Sigmoid colon (tissue), 7 donors: ENCODE results near the gene SZT2. TPM values are rescaled to one million over a fixed set of nuclear protein-coding genes. Genes with fewer than 3 reads are reported as not detected.
"Not testable (repeated sequence)": the region's sequence is repeated elsewhere in the genome, so short reads cannot be mapped to it uniquely, and the experiment has no call there.

Source experiments
- DNase-seq: peaks from one replicate; pipeline ENCODE4 v3.0.0-alpha.2; 2019
- H3K27ac ChIP-seq, 4 donors: fragments of 200-600 bp; sonication (generic); one replicate each; pipeline ENCODE4 v1.5.1; 2016 to 2019; ENCODE audit warnings: mild to moderate bottlenecking in 1 of 4
- H3K27me3 ChIP-seq, 3 donors: fragments of 200-600 bp; sonication (generic); one replicate each; pipeline ENCODE4 v1.5.1; 2019; ENCODE audit warnings: mild to moderate bottlenecking in 1 of 3
- H3K36me3 ChIP-seq, 4 donors: fragments of 200-600 bp; sonication (generic); one replicate each; pipeline ENCODE4 v1.5.1; 2016 to 2019
- H3K4me1 ChIP-seq, 4 donors: fragments of 200-600 bp; sonication (generic); one replicate each; pipeline ENCODE4 v1.5.1; 2017 to 2019
- H3K4me3 ChIP-seq, 4 donors: fragments of 200-600 bp; sonication (generic); one replicate each; pipeline ENCODE4 v1.5.1; 2017 to 2019; ENCODE audit warnings: mild to moderate bottlenecking in 2 of 4, moderate library complexity in 1 of 4
- H3K9me3 ChIP-seq, 4 donors: fragments of 200-600 bp in 3 of 4; sonication (generic) in 3 of 4; one replicate each; pipeline versions ENCODE4 v1.5.1 to v1.6.1; 2013 to 2019
- EP300 ChIP-seq, 4 donors: sonication (generic); formaldehyde crosslinking; IDR thresholded peaks; one replicate each; pipeline ENCODE4 v1.6.1; 2017; ENCODE audit warnings: antibody characterized with exemption in 4 of 4
- POLR2A ChIP-seq, 2 donors: fragments of 450-650 bp; IDR thresholded peaks; one replicate each; pipeline ENCODE4 v1.6.1; 2016; ENCODE audit warnings: antibody characterized with exemption in 2 of 2, mild to moderate bottlenecking in 2 of 2, moderate library complexity in 2 of 2
- POLR2AphosphoS5 ChIP-seq, 4 donors: sonication (generic); formaldehyde crosslinking; IDR thresholded peaks; one replicate each; pipeline ENCODE4 v1.6.1; 2017; ENCODE audit warnings: antibody characterized with exemption in 4 of 4
- WGBS, 2 donors: extraction: QIAGEN DNeasy Blood & Tissue Kit; methylation state at CpG; one replicate each; pipeline ENCODE4 v1.1.7; 2013; 5-methylcytosine and 5-hydroxymethylcytosine counted together
- intact Hi-C: fragments of 100-400 bp; cut with DNase I; formaldehyde crosslinking; loops from one replicate; pipeline ENCODE4 v1.15.1; 2023
- polyA plus RNA-seq, 3 donors: library from polyadenylated mRNA; stranded (reverse); fragments of 200-250 nt; gene quantifications; one replicate each; pipeline ENCODE4 v1.2.3, GENCODE V29; 2013
- total RNA-seq, 4 donors: library from RNA; depleted of rRNA; stranded (reverse); fragments of >200 nt; gene quantifications; one replicate each; pipeline ENCODE4 v1.1.0, GENCODE V29; 2016
- TF ChIP-seq, protein P1 (sequence below), 4 experiments: fragments of 450-650 bp in 3 of 4; fragments of 200-600 bp in 1 of 4; IDR thresholded peaks; one replicate each; pipeline ENCODE4 v1.5.1; 2016 to 2019; ENCODE audit warnings: antibody characterized with exemption in 4 of 4, mild to moderate bottlenecking in 3 of 4, moderate library complexity in 2 of 4
- donor health status: healthy with polysubstance abuse.
- donor health status: Bipolar disorder and iron deficiency.
- donor health status: healthy.

SZT2 gene
- total and polyA plus RNA-seq, 7 donors, result 4.6 to 47.4 (median 19.3) TPM

DNA sequence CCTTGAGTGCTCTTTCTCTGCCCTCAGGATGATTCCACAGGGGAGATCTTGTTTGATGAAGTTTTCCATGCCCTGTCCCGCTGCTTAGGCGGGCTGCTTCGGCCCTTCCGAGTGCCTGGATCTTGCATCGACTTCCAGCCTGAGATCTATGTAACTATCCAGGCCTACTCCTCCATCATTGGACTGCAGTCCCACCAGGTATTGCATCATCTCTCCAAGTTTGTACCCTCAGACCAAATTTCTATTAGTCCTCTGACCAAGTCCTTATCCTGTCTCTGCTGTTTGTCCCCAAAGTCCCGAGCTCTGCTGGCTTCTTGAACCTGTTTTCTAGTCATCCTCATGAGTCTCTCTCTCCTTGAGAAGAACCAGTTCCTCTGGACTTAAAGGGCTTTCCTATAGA is 14.7 kb downstream of the SZT2 start:
- Histone ChIP-seq H3K27ac (no peak overlapping the region), H3K27me3 (no peaks in the 10 kb centered on the region), H3K9me3 (no peaks in the 10 kb centered on the region), H3K4me1 (no peaks in the 10 kb centered on the region), H3K4me3 (no peak overlapping the region), H3K36me3 (peaks cover 11 to 59% (median 43%) of the 10 kb centered on the region in 4 donors)
- TF ChIP-seq, protein P1, sequence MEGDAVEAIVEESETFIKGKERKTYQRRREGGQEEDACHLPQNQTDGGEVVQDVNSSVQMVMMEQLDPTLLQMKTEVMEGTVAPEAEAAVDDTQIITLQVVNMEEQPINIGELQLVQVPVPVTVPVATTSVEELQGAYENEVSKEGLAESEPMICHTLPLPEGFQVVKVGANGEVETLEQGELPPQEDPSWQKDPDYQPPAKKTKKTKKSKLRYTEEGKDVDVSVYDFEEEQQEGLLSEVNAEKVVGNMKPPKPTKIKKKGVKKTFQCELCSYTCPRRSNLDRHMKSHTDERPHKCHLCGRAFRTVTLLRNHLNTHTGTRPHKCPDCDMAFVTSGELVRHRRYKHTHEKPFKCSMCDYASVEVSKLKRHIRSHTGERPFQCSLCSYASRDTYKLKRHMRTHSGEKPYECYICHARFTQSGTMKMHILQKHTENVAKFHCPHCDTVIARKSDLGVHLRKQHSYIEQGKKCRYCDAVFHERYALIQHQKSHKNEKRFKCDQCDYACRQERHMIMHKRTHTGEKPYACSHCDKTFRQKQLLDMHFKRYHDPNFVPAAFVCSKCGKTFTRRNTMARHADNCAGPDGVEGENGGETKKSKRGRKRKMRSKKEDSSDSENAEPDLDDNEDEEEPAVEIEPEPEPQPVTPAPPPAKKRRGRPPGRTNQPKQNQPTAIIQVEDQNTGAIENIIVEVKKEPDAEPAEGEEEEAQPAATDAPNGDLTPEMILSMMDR (IDR thresholded peaks at IDR 0.05), result no peak
- TF ChIP-seq POLR2A (IDR thresholded peaks at IDR 0.05), result no peak
- TF ChIP-seq EP300 (IDR thresholded peaks at IDR 0.05), result no peak
- TF ChIP-seq POLR2AphosphoS5 (IDR thresholded peaks at IDR 0.05), result no peak
- WGBS, 2 donors, result 95 to 98% methylated on average over 6 of the region's 6 CpGs
- DNase-seq, result no peak
- intact Hi-C loops, result no loop called here

DNA sequence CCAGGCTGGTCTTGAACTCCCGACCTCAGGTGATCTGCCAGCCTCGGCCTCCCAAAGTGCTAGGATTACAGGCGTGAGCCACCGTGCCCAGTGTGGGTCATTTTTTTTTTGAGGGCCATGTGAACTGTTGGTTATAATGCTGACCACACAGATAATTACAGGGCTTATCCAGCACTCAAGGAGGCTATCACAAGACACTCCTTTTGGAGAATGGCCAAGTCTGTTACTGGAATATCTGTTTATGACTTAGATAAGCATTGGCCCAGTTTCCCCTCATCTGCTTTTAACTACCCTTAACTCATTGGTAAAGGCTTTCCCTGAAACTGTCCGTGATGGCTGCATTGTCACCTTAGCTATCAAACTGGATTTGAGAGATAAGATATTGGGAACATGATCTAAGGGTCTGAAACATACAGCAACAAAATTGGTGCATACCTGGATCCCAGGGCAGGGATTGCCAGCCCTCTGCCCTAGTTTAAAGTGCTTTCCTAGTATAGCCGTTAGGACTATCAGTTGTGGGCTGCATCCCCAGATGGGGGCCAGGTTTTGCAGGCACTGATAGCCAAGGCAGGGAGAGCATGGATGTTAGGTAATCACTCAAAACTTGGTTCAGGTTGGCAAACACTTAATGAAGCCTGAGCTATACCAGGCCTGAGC is 15.6 kb downstream of the SZT2 start:
- 15 to 68% methylated on average over 6 of the region's 6 CpGs for whole genome bisulfite sequencing, 2 donors
- peaks cover 11 to 66% (median 48%) of the 10 kb centered on the region in 4 donors for H3K36me3 ChIP-seq
- TF ChIP-seq POLR2AphosphoS5 (IDR thresholded peaks at IDR 0.05) (no peak), POLR2A (IDR thresholded peaks at IDR 0.05) (no peak), EP300 (IDR thresholded peaks at IDR 0.05) (no peak)
- TF ChIP-seq, protein P1 (IDR thresholded peaks at IDR 0.05), result no peak
- H3K4me1 ChIP-seq, result no peaks in the 10 kb centered on the region
- no peak for DNase-seq
- H3K4me3 ChIP-seq, result no peak overlapping the region
- H3K9me3 ChIP-seq, result no peaks in the 10 kb centered on the region
- H3K27me3 ChIP-seq, result no peaks in the 10 kb centered on the region
- intact Hi-C loops, result no loop called here
- no peak overlapping the region for H3K27ac ChIP-seq

DNA sequence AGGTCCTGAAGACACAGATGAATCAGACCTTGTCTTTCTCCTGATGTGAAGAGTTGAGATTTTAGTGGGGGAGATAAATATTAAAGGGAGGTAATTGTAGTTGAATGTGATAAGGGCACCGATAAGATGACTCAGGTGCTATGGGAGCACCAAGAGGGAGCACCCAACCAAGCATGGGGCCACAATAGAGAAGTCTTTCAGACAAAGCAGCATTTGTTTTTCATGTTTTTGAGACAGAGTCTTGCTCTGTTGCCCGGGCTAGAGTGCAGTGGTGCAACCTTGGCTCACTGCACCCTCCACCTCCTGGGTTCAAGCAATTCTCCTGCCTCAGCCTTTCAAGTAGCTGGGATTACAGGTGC is 16.2 kb downstream of the SZT2 start:
- no peak overlapping the region for H3K4me3 ChIP-seq
- WGBS, 2 donors, result 26 to 73% methylated on average over 2 of the region's 2 CpGs
- intact Hi-C loops, result no loop called here
- no peaks in the 10 kb centered on the region for H3K9me3 ChIP-seq
- no peak overlapping the region for H3K27ac ChIP-seq
- H3K4me1 ChIP-seq, result no peaks in the 10 kb centered on the region
- H3K36me3 ChIP-seq, result peaks cover 11 to 68% (median 48%) of the 10 kb centered on the region in 4 donors
- no peak for DNase-seq
- H3K27me3 ChIP-seq, result no peaks in the 10 kb centered on the region
- TF ChIP-seq EP300 (IDR thresholded peaks at IDR 0.05) (no peak), POLR2AphosphoS5 (IDR thresholded peaks at IDR 0.05) (no peak), POLR2A (IDR thresholded peaks at IDR 0.05) (no peak)
- TF ChIP-seq, protein P1 (IDR thresholded peaks at IDR 0.05), result no peak

DNA sequence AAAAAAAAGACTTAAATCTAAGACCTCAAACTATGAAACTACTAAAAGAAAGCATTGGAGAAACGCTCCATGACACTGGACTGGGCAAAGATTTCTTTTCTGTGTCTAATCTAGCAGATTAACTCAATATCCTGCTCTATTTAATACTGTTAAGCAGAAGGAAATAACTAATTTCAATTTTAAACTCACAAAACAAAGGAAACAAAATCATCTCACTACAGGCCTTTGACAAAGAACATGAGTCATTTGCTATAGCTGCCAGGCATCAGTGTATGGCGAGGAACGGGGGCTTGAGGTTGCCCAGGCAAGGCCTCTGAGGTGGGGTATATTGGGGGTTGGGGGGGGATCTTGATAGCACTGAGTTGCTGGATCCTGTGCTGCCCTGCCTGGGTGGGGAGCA is 20.9 kb downstream of the SZT2 start:
- no peak for DNase-seq
- 95 to 99% methylated on average over 3 of the region's 3 CpGs for WGBS, 2 donors
- TF ChIP-seq, protein P1 (IDR thresholded peaks at IDR 0.05), result no peak
- TF ChIP-seq POLR2A (IDR thresholded peaks at IDR 0.05), result no peak
- TF ChIP-seq EP300 (IDR thresholded peaks at IDR 0.05), result no peak
- TF ChIP-seq POLR2AphosphoS5 (IDR thresholded peaks at IDR 0.05), result no peak
- peaks cover 4 to 59% (median 31%) of the 10 kb centered on the region in 4 donors for H3K36me3 ChIP-seq
- no peaks in the 10 kb centered on the region for H3K27me3 ChIP-seq
- H3K27ac ChIP-seq, result no peak overlapping the region
- intact Hi-C loops, result no loop called here
- no peaks in the 10 kb centered on the region for H3K4me1 ChIP-seq
- no peak overlapping the region for H3K4me3 ChIP-seq
- H3K9me3 ChIP-seq, result no peaks in the 10 kb centered on the region

DNA sequence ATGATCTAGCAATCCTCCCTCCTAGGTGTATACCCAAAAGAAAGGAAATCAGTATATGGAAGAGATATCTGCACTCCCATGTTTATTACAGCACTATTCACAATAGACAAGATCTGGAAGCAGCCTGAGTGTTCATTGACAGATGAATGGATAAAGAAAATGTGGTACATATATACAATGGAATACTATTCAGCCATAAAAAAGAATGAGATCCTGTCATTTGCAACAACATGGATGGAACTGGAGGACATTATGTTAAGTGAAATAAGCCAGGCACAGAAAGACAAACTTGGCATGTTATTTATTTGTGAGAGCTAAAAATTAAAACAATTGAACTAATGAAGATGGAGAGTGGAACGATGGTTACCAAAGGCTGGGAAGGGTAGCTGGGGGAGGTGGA is 23.7 kb downstream of the SZT2 start:
- WGBS, 2 donors, result 95 to 99% methylated on average over 1 of the region's 1 CpG
- H3K4me1 ChIP-seq, H3K4me3 ChIP-seq, DNase-seq, H3K27ac ChIP-seq, H3K9me3 ChIP-seq, intact Hi-C loops, H3K27me3 ChIP-seq: not testable (repeated sequence)
- peaks cover 11 to 65% (median 34%) of the 10 kb centered on the region in 4 donors for H3K36me3 ChIP-seq
